GM18505 (cell line): ENCODE measurements around the gene FZD10.

Experiments
- ATAC-seq: cut with Tn5 transposase; IDR thresholded peaks from one replicate; pipeline ENCODE4 v1.9.1; 2021; ENCODE audit not compliant: unreplicated experiment
- POLR2A ChIP-seq: IDR thresholded peaks from 4 replicates; pipeline ENCODE4 v1.6.1; 2011; ENCODE audit warnings: borderline replicate concordance; ENCODE audit not compliant: insufficient read depth, insufficient read length; ENCODE audit errors: extremely low read depth

Gene FZD10

GRCh38 chr12:130137040-130138018 lies 24.9 kb upstream of the FZD10 start:
- ATAC-seq = no peak
- no peak for TF ChIP-seq POLR2A

- ATAC-seq = no peak
- TF ChIP-seq POLR2A = no peak
Measured at GRCh38 chr12:130138478-130138877, 23.8 kb upstream of the FZD10 start.

- ATAC-seq = no peak
- TF ChIP-seq POLR2A = no peak
Measured at GRCh38 chr12:130139567-130140421, 22.5 kb upstream of the FZD10 start.

- TF ChIP-seq POLR2A = no peak
- no peak for ATAC-seq
Measured at GRCh38 chr12:130141105-130141504, 21.2 kb upstream of the FZD10 start.

GRCh38 chr12:130141901-130142683 lies 20.2 kb upstream of the FZD10 start:
- TF ChIP-seq POLR2A = no peak
- no peak for ATAC-seq

- TF ChIP-seq POLR2A = no peak
- ATAC-seq = no peak
Measured at GRCh38 chr12:130142736-130143135, 19.5 kb upstream of the FZD10 start.

GRCh38 chr12:130143136-130143535 lies 19.1 kb upstream of the FZD10 start:
- TF ChIP-seq POLR2A = no peak
- ATAC-seq = no peak

- no peak for TF ChIP-seq POLR2A
- no peak for ATAC-seq
Measured at GRCh38 chr12:130144256-130144655, 18.0 kb upstream of the FZD10 start.

- no peak for ATAC-seq
- no peak for TF ChIP-seq POLR2A
Measured at GRCh38 chr12:130145731-130146130, 16.5 kb upstream of the FZD10 start.

GRCh38 chr12:130146176-130146931 lies 15.9 kb upstream of the FZD10 start:
- no peak for ATAC-seq
- TF ChIP-seq POLR2A = no peak

GRCh38 chr12:130147875-130148596 lies 14.2 kb upstream of the FZD10 start:
- ATAC-seq = no peak
- TF ChIP-seq POLR2A = no peak

- no peak for ATAC-seq
- TF ChIP-seq POLR2A = no peak
Measured at GRCh38 chr12:130151846-130152245, 10.4 kb upstream of the FZD10 start.
